Spinal cord (tissue), 10 donors: Measurements from ENCODE around the gene NR2F2. TPM values are rescaled to one million over a fixed set of nuclear protein-coding genes. Genes with fewer than 3 reads are reported as not detected.

ENCODE experiments used
- DNase-seq, 6 donors: peaks; one replicate each; pipeline versions ENCODE4 v3.0.0 to v3.0.0-alpha.2; 2013 to 2015; ENCODE audit warnings: low spot score in 6 of 6, low read depth in 4 of 6
- H3K27ac ChIP-seq: one replicate; pipeline ENCODE4 v1.5.1; 2013; ENCODE audit warnings: low read depth, low read length, control low read depth
- H3K27me3 ChIP-seq: one replicate; pipeline ENCODE4 v1.6.1; 2013; ENCODE audit warnings: low read length; ENCODE audit not compliant: control insufficient read depth, insufficient read depth
- H3K36me3 ChIP-seq: one replicate; pipeline ENCODE4 v1.6.1; 2013; ENCODE audit warnings: low read length; ENCODE audit not compliant: control insufficient read depth, insufficient read depth
- H3K4me1 ChIP-seq: one replicate; pipeline ENCODE4 v1.6.1; 2013; ENCODE audit warnings: low read length; ENCODE audit not compliant: control insufficient read depth, insufficient read depth
- H3K4me3 ChIP-seq: one replicate; pipeline ENCODE4 v1.5.1; 2013; ENCODE audit warnings: low read depth, low read length, control low read depth
- H3K9me3 ChIP-seq: one replicate; pipeline ENCODE4 v1.6.1; 2013; ENCODE audit warnings: low read length; ENCODE audit not compliant: control insufficient read depth, insufficient read depth
- WGBS: methylation state at CpG from one replicate; pipeline ENCODE4 v1.1.5; 2013; ENCODE audit warnings: missing lambda C conversion rate; ENCODE audit not compliant: insufficient coverage; 5-methylcytosine and 5-hydroxymethylcytosine counted together
- polyA plus RNA-seq, 2 donors: library from polyadenylated mRNA; unstranded; fragments of 120-200 nt; gene quantifications; one replicate each; pipeline ENCODE4 v1.2.1, GENCODE V29; 2013; ENCODE audit not compliant: insufficient read length in 2 of 2
- total RNA-seq, 2 donors: library from RNA; depleted of rRNA in 1 of 2; stranded (reverse); fragments of 120-200 nt in 1 of 2; fragments of >200 nt in 1 of 2; gene quantifications; one replicate each; pipeline versions ENCODE4 v1.2.3 to v1.2.4, GENCODE V29; 2013 to 2014
- donor health status: healthy.

Gene NR2F2
- total and polyA plus RNA-seq, 4 donors = 21.4 to 96.9 (median 67.6) TPM

GRCh38 chr15:96385195-96385594 is 54.7 kb downstream of the NR2F2 start:
- H3K36me3 ChIP-seq = no peaks in the 10 kb centered on the region
- H3K4me3 ChIP-seq = no peak overlapping the region
- no peak overlapping the region for H3K27ac ChIP-seq
- H3K27me3 ChIP-seq = no peaks in the 10 kb centered on the region
- H3K4me1 ChIP-seq = no peaks in the 10 kb centered on the region
- no peak for DNase-seq
- WGBS = no CpG with 5 or more reads among the region's 1 CpG
- H3K9me3 ChIP-seq = no peaks in the 10 kb centered on the region

- Histone ChIP-seq H3K4me1 (no peaks in the 10 kb centered on the region), H3K4me3 (no peak overlapping the region), H3K36me3 (no peaks in the 10 kb centered on the region), H3K27ac (no peak overlapping the region), H3K27me3 (no peaks in the 10 kb centered on the region), H3K9me3 (no peaks in the 10 kb centered on the region)
- 0% methylated on average over 1 of the region's 1 CpG for whole genome bisulfite sequencing
- no peak for DNase-seq
Observed at GRCh38 chr15:96388673-96389072, 58.2 kb downstream of the NR2F2 start.
